Upper lobe of left lung (tissue), 4 donors: ENCODE measurements around the gene CNNM4.

Experiments
- POLR2A ChIP-seq, 4 donors: fragments of 450-650 bp; IDR thresholded peaks; one replicate each; pipeline ENCODE4 v1.5.1; 2016 to 2017; ENCODE audit warnings: antibody characterized with exemption in 4 of 4, mild to moderate bottlenecking in 2 of 4
- TF ChIP-seq, protein P1 (sequence below), 6 experiments: fragments of 450-650 bp in 4 of 6; fragments of 200-600 bp in 2 of 6; sonication (generic) in 2 of 6; IDR thresholded peaks; one replicate each; pipeline ENCODE4 v1.5.1; 2016 to 2019; ENCODE audit warnings: antibody characterized with exemption in 6 of 6

DNA sequence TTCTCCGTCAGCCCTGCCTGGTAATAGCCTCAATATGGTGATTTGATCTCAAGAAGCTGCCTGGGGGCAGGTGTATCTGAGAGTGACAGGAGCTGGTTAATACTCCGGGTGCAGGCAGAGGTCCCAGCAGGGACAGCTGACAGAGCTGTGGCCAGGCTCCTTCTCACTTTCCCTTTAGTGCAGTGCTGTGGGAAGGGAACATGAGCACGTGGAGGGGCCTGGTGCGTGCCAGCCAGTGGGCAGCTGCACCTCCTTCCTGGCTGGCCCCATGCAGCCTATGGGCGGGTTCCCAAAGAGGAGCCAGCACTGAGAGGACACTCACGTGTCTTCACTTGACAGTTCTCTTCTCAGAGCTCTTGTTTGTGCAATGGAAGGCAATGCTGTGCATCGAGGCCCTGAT lies 9.1 kb downstream of the CNNM4 start:
- TF ChIP-seq, protein P1, sequence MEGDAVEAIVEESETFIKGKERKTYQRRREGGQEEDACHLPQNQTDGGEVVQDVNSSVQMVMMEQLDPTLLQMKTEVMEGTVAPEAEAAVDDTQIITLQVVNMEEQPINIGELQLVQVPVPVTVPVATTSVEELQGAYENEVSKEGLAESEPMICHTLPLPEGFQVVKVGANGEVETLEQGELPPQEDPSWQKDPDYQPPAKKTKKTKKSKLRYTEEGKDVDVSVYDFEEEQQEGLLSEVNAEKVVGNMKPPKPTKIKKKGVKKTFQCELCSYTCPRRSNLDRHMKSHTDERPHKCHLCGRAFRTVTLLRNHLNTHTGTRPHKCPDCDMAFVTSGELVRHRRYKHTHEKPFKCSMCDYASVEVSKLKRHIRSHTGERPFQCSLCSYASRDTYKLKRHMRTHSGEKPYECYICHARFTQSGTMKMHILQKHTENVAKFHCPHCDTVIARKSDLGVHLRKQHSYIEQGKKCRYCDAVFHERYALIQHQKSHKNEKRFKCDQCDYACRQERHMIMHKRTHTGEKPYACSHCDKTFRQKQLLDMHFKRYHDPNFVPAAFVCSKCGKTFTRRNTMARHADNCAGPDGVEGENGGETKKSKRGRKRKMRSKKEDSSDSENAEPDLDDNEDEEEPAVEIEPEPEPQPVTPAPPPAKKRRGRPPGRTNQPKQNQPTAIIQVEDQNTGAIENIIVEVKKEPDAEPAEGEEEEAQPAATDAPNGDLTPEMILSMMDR (IDR thresholded peaks at IDR 0.05) = no peak
- no peak for TF ChIP-seq POLR2A (IDR thresholded peaks at IDR 0.05)
